HG02884 (cell line): ENCODE data around the gene PHLPP2.

ENCODE experiments used
- ATAC-seq: cut with Tn5 transposase; IDR thresholded peaks from one replicate; pipeline ENCODE4 v1.9.1; 2021; ENCODE audit warnings: mild to moderate bottlenecking, moderate library complexity; ENCODE audit not compliant: unreplicated experiment

The PHLPP2 gene, protein sequence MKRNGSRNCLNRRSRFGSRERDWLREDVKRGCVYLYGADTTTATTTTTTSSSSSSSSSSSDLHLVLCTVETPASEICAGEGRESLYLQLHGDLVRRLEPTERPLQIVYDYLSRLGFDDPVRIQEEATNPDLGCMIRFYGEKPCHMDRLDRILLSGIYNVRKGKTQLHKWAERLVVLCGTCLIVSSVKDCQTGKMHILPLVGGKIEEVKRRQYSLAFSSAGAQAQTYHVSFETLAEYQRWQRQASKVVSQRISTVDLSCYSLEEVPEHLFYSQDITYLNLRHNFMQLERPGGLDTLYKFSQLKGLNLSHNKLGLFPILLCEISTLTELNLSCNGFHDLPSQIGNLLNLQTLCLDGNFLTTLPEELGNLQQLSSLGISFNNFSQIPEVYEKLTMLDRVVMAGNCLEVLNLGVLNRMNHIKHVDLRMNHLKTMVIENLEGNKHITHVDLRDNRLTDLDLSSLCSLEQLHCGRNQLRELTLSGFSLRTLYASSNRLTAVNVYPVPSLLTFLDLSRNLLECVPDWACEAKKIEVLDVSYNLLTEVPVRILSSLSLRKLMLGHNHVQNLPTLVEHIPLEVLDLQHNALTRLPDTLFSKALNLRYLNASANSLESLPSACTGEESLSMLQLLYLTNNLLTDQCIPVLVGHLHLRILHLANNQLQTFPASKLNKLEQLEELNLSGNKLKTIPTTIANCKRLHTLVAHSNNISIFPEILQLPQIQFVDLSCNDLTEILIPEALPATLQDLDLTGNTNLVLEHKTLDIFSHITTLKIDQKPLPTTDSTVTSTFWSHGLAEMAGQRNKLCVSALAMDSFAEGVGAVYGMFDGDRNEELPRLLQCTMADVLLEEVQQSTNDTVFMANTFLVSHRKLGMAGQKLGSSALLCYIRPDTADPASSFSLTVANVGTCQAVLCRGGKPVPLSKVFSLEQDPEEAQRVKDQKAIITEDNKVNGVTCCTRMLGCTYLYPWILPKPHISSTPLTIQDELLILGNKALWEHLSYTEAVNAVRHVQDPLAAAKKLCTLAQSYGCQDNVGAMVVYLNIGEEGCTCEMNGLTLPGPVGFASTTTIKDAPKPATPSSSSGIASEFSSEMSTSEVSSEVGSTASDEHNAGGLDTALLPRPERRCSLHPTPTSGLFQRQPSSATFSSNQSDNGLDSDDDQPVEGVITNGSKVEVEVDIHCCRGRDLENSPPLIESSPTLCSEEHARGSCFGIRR (N-terminal part only)

DNA sequence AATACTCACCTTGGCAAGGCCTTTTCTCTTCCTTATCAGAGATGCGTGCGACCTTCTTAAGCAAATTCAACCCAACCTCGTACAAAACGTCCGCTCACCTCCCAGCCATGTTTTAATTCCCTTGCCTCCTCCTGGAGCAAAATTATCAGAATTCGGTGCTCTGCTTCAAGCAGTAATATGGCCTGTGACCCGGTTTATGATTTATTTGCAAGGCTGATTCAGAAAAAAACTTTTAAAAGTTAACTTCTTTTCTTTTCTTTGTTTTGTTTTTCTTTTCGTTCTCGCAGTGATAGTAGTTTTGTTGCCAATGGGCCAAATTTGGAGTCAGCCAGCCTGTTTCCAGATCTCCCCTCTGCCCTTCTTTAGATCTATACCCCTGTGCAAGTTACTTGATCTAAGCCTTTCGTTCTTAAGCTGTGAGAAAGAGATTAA lies at the start of gene PHLPP2:
TSS of gene PHLPP2 (minus strand) at position 382 of the 432 bp plus-strand sequence. CDS start 9,906 bp downstream, outside the sequence.
- ATAC-seq, result no peak

DNA sequence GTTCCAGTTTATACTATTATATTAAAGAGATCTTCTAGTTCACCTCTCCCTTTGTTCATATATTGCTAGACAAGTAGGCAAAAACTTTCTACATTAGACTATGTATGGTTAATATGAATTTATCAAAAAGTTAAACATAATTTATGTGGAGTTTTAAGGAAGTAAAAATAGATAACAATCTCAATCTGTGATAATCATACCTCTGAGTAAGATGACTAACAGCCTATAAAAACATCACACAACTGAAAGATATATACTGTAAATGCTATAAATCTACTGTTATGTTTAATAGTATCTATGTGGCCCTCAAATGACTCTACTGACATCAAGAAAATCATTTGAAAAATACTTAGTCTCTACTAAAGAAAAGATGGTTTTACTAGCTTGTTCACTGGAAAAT lies 47.1 kb upstream of the PHLPP2 start:
- no peak for ATAC-seq

DNA sequence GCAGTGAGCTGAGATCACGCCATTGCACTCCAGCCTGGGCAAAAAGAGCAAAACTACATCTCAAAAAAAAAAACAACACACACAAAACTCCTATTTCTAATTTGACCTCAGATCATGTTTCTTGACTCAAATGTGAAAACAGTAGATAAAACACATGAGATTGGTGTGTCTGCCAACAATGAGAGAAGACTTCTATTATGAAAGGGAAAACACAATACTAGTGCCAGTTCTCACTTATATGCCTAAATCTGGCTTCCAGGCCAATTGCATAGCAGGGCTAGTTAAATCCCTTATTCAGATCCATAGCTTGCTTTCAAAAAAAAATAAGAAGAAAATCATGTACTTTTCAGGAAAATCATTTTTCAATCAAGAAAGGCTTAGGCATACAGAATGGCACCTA lies 44.7 kb upstream of the PHLPP2 start:
- no peak for ATAC-seq

DNA sequence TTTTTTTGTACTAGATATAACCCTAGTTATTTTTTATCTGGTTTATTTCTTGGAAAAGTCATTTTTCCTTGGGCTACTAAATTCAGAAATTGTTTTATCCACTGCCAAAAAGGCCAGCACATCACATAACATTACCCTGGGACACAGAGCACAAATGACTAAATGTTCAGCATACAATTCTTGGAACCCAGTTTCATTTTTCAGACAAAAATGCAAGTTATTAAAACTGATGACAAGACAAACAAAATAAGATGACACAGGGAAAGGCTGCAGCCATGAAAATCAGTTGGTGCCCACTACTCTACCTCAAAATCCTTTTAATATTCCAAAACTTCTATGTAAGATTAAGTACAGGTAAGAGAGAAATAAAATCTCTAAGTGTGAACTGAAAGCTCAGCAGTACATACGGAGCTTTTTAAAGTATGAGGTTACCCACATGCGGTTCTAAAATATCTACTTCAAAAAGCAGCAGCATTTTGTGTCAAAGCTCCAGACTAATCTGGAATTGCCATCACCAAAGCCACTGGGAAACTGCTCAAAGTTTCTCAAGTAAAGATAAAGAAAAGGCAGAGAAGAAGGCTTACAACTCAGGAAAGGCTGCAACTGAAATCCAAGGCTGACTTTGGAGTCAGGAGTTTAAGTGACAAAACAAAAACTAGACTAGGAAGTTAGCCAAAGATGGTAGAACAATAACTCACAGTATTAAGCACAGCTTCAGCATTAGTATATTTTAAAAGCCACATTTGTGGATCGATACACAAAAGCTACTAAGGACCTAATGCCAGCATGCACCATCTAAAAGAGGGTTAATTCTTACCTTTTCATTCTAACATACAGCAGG lies 42.8 kb upstream of the PHLPP2 start:
- ATAC-seq, result no peak

DNA sequence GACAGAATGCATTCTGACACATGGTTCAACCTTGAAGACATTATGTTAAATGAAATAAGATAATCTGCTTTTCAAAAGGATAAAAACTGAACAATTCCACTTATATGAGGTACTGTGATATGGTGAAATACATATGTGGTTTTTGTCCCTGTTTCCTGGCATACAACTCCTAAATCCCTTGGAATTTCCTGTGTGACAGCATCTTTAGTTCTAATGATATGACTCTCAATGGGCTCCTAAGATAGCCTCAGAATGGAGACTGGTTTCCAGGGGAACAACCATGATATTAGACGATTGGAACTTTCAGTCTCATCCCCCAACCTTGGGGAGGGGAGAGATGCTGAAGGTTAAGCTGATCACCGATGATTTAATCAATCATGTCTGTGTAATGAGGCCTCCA lies 37.7 kb upstream of the PHLPP2 start:
- no peak for ATAC-seq

DNA sequence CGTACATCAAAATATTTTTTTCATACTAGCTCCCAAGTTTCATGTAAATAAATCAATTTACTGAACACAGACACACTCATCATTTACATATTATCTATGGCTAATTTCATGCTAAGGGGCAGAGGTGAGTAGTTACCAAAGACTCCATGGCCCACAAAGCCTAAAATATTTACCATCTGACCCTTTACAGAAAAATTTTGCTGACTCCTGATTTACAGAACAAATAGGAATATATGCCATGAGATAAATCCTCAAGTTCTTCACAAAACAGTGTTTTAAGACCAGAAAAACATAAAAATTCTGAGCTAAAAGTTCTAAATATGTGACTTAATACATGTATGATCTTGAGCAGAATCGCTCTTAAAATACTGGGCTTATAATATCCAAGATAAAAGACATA lies 36.6 kb upstream of the PHLPP2 start:
- ATAC-seq, result no peak

DNA sequence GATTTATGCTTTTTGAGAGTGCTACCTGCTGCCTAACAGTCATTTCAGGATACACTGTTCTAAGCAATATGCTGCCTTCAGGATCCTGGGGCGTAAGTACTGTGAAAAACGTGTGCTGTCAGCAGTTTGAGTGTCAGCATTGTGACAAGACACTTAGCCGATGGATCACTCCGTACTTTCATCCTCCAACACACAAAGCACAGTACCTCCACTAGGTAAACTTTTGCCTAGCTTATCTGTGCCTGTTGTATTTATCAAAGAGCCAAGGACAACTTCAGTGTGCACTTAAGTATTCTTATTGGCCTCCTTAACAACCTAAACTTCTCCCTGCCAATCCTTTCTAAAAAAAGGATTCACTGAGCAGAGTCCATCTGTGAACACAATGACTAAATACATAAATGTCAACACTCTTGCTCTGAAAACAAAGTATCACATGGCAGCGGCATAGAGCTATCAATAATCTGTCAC lies 33.8 kb upstream of the PHLPP2 start:
- ATAC-seq, result no peak

DNA sequence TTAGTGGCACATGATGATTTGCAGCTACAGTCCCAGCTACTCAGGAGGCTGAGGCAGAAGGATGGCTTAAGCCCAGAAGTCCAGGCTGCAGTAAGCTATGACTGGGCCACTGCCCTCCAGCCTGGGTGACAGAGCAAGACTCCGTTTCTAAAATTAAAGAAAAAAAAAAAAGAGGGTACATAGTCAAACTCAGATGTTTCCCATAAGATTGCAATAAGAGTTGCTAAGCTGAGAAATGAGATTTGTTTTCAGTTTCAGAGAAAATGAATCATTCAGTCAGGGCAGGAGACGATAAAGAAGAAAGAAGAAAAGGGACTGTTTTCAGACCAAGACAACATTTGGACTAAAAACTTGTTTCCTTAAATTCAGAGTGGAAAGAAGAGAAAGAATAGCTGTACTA lies 30.2 kb upstream of the PHLPP2 start:
- ATAC-seq, result no peak

DNA sequence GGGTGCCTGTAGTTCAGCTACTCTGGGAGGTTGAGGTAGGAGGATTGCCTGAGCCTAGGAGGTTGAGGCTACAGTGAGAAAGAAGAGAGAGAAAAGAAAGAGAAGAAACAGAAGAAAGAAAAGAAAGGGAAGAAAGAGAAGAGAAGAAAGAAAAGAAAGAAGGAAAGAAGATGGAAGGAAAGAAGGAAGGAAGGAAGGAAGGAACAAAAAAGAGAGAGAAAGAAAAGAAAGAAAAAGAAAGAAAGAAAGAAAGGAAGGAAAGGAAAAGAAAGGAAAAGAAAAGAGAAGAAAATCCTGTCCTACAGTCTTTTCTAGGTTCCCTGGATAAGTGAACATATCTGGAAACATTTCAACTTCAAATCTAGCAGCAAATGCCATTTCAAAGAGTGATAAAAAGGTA lies 29.6 kb upstream of the PHLPP2 start:
- ATAC-seq, result no peak

DNA sequence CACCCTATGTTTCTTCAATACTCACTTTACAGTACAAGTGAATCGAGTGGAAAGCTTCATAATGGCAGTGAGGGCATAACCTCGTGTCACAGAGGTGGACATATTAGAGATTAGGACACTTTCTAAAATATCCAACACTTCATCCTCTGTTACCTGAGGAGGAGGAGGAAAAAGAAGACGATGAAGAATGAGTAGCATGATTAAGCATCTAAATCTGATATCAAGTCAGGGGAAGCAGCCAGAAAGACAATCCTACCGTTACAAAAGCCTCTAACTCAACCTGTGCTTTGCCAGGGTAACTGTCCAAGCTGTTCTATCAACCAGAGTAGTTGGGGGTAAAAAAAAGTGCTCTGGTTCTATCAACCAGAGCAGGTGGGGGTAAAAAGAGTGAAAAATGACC lies 23.7 kb upstream of the PHLPP2 start:
- no peak for ATAC-seq

DNA sequence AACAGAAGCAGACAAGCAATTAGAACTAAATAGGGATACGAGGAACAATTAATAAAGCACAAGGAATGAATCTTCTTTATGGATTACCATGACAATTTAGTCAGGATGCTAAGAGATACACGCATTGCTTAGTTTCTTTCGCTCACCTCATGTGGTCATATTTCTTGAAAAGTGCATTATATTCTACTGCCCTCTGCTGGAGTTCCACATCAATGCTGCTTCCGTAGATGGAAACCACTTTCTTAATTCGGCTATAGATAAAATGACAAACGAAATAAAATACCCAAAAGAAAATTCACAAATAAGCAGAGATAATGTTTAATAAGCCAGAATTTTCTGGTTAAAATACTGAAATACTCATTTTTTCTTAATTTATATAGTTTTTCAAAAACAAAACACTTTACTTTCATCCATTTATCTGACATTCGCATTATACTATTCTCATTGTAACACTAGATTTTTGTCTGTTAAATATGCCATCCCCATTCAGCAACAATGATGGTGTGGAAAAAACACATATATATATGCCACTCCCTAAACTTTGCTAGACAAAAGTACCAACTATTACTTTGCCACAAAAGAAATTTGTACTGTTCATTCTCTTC lies 22.0 kb upstream of the PHLPP2 start:
- no peak for ATAC-seq

DNA sequence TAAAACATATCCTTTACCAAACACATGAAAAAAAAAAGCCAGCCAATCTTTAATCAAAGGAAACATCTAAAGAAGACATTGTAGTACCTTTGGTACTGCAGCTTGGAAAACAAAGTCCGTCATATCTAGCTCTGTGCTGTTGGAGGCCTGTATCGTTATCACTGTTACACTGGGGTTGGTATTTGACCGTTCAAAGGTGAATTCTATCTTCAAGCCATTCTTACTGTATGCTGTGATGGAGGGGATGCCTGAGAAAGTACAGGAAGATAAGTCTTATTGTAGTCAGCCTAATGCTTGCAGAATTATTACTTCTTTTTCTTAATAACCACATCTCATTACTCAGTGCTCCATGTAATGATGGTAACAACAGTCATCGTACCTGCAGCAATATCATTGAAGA lies 14.4 kb upstream of the PHLPP2 start:
- no peak for ATAC-seq

DNA sequence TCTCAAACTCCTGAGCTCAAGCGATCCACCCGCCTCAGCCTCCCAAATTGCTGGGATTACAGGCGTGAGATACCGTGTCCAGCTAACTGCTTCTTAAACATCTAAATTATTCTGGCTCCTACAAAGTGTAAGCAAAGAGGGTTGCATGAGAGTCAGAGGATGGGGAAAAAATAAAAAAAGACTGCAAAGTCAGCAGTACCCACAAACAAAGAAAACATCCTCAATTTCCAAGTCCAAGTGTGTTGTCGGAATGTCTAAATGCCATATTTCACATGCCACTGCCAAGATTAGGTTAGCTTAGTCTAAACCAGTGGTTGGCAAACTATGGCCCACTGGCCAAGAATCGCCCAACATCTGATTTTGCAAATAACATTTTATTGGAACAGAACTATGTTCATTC lies 13.0 kb upstream of the PHLPP2 start:
- no peak for ATAC-seq

DNA sequence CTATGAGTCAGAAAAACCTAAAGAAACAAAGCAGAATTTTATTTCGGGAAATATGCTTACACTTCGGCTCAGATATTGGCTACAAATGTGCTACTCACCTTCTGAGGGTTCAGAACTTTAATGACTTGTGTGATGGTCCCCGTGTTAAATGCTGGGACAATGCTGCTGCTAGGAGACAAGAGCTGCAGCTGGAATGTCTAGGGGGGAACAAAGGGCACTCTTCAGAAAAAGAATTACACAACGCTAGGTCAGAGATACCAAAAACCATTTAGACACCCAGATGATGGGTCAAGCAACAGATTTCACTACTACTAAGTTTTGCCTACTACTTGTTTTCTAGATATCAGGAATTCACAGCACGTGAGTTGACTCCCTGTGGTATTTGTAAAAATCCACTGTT lies 10.0 kb upstream of the PHLPP2 start:
- no peak for ATAC-seq

DNA sequence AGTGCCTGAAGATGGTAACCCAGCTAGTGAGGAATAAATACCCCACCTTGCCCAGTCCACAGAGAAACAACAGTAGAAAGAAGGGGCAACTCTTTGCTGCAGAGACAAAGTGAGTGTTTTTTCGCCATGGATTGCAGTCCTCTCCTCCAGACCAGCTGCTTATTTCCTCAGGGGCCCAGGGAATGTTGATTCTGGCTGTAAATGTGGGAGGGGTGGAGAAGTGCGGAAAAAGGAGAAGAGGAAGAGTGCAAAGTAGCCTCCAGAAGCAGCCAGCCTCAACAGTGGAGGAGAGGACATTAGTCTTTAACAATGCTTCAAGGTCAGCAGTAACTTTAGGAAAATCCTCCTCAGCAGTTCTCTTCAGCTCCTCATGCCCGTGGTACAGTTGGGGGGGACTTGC lies 8.1 kb upstream of the PHLPP2 start:
- ATAC-seq, result no peak

DNA sequence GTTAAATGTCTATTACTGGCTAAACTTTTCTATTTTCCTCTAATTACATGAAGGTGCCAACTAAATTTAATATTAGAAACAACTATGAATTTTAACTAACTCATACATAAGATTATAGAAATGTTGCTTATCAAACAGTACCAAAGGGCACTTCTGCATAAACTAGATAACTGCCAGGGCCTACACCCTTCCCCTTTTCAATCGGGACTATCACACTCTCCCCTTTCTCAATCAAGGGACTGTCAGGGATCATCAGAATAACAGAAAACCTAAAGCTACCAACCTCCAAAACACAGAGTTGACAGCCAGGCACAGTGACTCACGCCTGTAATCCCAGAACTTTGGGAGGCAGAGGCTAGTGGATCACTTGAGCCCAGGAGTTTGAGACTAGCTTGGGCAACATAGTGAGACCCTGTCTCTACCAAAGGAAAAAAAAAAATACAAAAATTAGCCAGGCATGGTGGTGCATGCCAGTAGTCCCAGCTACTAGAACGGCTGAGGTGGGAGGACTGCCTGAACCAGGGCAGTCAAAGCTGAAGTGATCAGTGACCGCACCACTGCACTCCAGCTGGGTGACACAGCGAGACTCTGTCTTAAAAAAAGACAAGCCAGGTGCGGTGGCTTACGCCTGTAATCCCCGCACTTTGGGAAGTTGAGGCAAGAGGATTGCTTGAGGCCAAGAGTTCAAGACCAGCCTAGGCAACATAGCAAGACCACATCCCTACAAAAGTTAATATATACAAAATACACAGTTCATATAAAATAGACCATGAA lies 3.2 kb upstream of the PHLPP2 start:
- no peak for ATAC-seq

DNA sequence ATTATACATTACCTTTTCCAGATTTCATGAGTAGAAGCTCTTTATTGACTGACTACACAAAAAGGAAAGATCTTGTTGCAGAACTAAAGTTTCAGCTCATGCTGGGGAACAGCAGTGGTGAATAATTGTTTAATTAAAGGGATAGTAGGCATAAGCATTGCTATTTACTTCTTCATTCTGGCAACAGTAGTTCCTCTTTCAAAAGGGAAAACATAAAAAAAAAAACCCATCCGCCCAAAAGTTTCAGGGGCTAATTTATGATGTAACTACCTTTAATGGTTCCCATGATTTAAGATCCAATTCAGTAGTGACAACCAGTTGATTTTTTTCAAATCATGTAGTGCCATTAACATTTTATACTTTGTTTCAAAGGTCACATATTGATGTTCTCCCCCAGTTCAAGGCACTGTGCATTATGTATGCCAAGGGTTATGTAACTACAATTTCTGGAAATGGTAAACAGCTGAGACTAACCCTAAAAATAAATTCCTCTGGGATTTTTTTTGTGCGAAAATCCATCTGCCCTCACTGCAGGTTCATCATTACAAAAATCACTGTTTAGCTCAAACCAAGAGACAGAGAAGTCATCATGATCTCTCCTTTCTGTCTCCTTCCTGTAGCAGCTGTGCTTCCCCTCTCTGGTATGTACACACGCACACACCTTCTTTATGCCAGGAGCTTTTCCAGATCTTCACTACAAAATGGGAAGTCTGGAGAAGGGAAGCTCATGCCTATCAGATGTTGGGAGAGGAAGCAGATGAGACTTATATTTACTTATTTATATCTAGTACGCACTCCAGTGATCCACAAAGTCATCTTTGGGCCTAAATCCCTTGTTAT lies 2.2 kb upstream of the PHLPP2 start:
- ATAC-seq, result no peak
